GM19238 (cell line): ENCODE measurements around the gene TCF23.

Source experiments
- DNase-seq: peaks from one replicate; pipeline ENCODE4 v3.0.0; 2011; ENCODE audit warnings: low spot score; ENCODE audit not compliant: insufficient read length

TCF23 gene

DNA sequence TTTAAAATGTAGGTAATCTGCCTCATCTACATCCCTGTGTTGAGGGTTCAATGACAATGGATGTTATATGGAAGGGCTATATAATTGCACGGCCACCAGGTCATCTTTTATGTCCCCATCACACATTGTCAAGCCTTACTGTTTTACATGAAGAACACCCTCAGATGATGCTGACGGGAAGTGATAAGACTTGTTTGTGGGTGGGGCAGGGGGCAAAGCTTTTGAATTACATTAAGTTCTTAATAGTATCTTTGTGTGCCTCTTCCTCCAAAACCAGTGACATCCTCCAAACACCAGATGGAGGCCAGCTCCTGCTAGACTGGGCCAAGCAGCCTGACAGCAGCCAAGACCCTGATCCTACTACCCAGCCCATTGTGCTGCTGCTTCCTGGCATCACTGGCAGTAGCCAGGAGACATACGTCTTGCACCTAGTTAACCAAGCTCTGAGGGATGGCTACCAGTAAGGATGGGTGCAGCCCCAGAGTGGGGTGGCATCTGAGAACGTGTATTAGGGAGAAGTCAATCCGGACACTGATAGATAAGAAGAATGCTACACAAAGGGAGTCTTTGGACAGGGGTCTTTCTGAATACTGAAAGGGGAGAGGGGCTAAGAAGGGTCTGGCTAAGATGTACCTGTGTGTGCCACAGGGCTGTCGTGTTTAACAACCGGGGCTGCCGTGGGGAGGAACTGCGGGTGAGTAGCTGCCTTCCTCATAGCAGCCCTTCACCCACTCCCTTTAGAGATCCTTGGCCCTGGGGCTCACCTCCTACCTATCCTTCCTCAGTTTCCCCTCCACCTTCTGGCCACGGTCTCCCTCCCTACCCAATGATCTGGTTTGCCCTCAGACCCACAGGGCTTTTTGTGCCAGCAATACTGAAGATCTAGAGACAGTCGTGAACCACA is 19.9 kb upstream of the TCF23 start:
- DNase-seq: no peak

DNA sequence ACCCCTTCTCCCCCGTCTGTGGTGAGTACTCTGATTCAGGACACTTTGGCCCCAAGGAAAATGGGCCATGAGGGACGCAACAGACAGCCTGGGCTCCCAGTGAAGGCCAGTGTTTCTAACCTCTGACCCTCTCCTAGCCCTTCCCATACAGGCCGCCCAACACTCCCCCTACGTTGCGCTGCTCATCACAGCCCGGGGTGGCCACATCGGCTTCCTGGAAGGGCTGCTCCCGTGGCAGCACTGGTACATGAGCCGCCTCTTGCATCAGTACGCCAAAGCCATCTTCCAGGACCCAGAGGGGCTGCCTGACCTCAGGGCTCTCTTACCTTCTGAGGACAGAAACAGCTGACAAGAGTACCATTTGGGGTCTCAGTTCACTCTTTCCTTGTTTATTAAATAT is 18.4 kb upstream of the TCF23 start:
- no peak for DNase-seq

DNA sequence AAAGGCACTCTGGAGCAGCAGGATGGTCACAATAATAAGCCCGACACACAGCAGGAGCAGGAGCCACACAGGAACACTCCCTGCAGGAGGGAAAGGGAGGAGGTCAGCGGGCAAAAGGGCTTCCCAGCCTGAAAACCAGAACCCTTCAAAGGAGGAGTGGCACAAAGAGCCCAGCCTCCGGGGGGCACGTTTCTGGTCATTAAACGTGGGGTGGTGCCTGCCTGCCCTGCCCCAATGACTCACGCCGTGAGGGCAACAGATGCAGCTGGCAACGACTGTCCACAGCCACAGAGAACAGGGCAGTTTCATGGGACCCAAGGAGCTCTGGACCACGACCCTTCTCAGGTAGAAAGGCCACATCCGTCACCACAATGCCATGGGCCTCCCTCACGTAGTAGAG is 17.4 kb upstream of the TCF23 start:
- no peak for DNase-seq

DNA sequence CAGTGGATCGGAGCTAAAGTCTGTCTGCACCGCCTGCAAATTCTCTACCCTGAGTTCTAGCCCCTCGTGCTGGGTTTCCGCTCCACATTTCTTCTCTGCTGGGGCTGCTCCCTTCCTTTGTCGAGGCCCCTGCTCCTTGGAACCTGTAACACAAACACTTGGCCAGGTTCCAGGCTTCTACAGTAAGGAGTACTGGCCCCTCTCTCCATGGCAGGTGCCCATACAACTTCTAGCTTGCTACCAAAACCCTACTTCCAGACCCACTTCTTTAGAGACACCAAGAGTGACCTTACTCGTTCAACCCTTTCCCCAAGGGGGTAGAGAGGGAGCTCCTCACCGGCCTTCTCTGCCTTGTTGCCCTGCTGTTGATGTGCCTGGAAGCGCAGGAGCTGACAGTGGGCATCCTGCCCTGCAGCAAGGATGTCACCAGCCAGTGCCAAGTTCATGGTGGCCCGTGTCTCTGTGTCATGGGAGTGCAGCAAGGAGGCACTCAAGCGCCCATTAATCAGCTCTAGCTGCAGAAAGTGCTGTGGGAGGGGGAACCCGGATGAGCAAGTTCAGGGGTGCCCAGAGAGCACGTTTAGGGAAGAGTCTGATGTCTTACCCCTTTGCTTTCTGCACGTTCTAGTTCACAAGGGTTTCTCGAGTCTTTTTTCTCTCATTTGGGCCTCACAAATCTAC is 15.5 kb upstream of the TCF23 start:
- DNase-seq: no peak

DNA sequence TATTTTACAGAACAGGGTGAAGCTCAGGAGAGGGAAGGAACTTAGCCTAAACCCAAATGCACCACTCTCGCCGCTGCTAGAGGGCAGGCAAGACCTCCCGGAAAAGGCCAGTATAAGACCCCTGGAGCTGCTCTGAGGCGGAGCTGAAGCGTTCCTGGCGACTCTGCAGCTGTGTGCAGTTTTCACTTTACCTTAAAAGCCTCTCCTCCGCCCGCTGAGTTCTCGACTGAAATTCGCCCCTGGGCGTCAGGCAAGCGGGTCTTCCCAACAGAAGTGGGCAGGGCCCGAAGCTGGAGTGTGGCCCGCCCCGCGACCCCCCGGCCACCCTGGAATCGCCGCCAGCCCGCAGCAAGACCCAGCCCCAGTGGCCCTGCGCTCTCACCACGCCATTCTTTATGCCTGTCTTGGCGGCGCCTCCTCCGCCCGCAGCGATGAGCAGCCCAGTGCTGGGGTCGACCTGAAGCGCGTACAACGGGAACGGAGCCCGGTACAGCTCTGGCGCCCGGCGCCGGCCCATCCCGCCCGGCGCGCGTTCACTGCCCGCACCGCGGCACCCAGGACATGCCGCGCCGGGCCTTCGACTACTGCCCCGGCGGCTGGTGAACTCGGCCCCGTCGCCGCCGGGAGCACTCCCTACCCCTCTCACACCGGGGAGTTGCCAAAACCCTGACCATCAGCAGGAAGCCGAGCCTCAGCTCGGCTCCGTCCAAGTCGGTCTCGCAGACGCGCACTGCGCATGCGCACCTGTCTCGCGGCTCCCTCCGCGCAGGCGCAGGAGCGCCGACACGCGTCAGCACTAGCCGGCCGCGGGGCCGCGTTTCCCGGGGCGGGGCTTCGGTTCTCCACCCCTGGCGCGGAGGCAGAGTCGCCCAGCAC is 14.7 kb upstream of the TCF23 start, which contains the start of gene PREB:
Gene PREB (minus strand): TSS at position 732 of the 876 bp plus-strand sequence. CDS start 215 bp downstream, at position 517.
- peak; percentile 99 for DNase-seq

DNA sequence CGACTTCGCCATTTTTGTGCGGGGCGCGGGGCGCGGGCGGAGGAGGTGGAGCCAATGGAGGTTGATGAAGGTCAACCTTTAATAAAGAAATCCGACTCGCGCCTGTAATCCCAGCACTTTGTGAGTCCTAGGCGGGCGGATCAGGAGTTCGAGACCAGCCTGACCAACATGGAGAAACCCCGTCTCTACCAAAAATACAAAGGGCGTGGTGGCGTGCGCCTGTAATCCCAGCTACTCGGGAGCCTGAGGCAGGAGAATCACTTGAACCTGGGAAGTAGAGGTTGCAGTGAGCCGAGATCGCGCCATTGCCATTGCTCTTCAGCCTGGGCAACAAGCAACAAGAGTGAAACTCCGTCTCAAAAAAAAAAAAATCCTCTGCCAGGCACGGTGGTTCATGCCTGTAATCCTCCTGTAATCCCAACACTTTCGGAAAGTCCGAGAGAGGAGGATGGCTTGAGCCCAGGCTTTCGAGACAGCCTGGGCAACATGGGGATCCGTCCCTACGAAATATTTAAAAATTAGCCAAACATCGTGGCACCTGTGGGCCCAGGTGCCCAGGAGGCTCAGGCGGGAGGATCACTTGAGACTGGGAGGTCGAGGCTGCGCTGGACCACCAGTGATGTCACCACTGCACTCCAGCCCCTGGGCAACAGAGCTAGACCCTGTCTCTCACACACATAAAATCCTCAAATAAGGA is 13.9 kb upstream of the TCF23 start:
- DNase-seq: no peak

DNA sequence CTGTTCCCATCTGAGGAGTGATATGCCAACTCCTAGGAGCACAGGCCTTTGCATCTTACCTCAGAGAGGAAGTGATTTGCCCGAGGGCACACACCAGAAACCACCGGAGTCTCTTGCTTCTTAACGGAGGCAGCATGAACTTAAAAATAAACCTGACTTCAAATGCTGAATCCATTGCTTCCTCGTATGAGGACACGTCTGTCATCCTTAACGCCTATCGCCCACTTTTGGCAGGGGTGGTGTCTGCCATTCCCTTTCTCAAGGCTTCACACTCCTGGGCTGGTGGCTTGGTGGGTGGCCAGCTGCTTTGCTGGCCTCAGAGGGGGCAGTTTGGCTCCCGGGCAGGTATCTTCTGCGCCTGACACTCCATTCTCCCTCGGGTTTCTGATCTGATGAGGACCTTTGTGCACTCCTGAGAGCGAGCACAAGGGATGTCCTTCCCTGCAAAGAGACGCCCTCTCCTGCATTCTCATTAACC is 13.3 kb upstream of the TCF23 start:
- no peak for DNase-seq

DNA sequence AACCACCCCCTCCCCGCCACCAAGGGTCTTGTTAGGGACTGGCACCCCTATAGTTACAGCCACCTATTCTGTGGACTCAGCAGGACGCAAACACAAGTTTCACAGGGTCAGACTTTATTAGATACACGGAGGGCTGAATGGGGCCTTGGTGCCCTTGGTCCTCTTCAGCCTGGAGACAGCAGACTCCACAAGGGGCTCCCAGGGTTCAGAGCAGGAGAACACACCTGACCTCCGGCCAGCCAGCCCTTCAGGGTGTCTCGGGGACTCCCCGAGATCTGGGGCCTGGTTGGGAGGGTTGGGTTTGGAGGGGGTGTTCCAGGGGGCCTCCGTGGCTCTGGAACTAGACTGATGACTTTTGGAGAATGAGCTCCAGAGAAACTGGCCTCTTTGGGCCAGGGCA is 12.1 kb upstream of the TCF23 start:
- DNase-seq: no peak

DNA sequence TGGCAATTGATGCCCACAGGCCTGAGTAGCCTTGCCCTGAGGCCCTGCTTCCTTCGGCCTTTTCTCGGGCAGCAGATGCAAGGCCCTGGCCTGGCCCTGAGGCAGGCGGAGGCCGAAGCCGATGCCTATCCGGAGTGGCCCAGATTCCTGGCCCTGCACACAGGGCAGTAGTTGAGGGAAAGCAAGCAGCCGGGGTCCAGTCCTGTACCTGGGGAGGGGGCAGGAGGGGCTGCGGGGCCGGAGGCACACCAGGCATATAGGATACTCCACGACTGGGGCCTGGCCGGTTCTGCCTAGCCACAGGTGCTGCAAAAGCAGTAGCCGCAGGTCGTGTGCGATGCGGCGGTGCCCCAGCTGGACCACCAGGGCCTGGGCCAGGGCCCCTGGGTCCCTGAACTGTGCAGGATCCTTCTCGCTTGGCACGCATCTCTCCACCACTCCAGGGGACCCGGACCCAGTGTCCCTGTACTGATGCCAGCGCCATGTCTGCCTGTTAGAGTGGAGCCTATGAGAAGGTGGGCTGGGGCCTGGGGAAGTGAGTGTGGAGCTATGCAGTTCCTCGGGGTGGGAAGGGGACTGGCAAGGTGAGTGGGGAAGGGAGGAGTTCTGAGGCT is 11.4 kb upstream of the TCF23 start:
- DNase-seq: no peak

DNA sequence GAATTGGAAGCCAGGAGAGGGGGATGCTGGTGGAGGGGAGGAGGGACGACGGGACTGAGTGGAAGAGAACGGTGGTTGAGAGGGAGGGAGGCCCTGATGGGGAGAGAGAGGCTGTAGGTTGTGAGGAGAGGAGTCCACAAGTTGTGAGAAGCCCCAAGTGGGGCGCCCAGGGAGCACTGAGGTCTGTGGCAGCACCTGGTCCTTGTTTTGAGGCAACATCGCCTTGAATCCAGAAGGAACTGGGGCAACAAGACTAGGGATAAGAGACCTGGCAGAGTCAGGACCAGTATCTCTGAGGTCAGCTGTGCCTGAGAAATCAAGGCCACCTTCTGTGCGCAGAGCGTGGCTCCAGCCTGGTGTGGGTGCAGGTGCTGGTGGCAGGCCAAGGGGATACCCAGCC is 10.7 kb upstream of the TCF23 start:
- DNase-seq: no peak

DNA sequence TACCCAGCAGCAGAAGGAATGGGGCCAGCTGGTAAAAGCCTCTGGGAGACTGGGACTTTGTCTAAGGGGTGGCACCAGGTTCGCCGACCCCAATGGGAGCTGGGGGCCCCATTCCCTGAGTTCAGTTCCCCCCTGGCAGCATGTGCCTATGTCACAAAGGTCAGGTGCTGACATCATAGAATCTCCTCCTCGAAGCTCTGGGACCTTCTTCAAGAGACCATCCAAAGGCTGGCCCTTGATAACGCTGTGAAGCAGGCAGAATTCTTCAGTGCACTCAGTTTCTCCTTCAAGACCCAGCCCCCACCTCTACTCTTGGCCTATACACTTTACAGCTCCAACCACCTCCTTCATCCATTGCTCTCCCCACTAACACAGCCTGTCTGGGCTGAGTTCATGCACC is 9.5 kb upstream of the TCF23 start, which contains the start of gene PRR30:
Gene PRR30 (minus strand): TSS at position 101 of the 400 bp plus-strand sequence. CDS start 1,081 bp downstream, outside the sequence.
- DNase-seq: no peak

DNA sequence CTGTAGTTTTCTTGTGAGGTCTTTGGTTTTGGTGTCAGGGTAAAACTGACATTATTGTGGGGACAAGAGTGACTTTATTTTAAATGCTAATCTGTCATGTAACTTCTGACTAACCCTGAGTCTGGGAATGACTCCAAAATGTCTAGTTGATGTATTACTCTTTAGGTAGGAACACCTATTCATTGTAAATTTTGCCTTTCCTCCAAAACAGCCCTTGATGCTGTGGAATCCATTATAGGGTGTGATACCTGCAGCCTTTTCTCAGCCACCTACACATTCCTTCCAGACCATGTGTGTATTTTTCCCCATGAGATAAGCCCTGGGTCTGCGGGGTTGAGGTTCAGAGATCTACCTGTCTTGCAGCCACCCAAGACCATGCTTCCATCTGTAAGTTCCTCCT is 5.5 kb upstream of the TCF23 start:
- DNase-seq: no peak

DNA sequence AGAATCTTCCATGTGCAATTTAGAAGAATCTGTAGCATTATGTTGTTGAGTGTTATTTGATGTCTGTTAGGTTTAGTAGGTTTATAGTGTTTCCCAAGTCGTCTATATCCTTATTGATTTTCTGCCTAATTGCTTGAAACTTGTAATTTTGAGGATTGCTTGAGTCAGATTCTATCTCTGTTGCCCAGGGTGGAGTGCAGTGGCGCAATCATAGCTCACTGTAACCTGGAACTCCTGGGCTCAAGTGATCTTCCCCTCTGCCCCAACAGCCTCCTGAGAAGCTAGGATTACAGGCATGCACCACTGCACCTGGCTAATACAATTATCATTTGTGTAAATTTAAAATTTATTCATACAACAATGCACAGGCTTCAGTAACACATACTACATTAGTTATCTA is 3.1 kb upstream of the TCF23 start:
- DNase-seq: no peak

DNA sequence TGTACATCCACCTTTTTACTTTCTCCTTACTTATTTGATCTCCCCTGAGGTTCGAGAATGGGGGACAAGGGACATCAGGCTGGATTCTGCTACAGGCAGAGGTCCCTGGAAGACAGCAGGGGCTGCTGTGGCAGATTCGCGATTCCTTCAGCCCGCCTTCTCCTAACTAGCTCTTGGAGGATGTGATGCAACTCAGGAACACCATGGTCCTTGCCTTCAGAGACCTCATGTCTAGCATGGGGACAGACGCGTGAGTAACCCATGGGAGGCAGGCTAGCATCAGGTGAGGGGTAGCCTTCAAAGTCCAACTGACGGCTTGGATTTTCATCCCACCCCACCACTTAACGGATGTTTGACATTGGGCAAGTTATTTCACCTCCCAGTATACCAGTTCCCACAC is 869 bp upstream of the TCF23 start:
- no peak for DNase-seq

DNA sequence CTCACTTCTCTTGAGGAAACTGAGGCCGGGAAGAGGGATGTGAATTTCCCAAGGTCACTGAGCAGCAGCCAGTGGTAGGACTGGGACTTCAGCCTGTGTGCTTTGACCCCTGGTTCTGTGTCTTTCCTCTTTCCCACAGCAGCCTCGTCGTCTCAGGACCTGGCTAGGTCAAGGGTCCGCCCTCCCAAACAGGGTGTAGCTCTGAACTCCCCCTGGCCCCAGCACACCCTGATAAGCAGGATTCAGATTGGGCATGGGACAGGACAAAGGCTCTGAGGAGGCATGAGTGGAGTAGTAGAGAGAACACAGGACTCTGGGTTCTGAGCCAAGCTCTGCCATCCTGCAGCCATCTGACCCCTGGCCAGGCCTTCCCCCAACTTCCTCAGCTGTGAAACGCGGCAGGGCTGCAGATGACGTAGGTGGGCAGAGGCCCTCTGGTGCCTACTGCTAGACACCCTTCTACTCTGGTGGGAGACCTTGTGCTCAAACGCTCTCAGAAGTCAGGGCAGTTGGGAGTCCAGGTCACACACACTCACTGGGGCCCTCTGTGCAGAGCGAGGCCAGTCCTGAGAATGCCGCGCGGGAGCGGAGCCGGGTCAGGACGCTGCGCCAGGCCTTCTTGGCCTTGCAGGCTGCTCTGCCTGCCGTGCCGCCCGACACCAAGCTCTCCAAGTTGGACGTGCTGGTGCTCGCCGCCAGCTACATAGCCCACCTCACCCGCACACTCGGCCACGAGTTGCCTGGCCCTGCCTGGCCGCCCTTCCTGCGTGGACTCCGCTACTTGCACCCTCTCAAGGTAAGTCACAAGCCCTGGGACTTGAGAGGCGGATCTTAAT is 984 bp downstream of the TCF23 start:
- no peak for DNase-seq

DNA sequence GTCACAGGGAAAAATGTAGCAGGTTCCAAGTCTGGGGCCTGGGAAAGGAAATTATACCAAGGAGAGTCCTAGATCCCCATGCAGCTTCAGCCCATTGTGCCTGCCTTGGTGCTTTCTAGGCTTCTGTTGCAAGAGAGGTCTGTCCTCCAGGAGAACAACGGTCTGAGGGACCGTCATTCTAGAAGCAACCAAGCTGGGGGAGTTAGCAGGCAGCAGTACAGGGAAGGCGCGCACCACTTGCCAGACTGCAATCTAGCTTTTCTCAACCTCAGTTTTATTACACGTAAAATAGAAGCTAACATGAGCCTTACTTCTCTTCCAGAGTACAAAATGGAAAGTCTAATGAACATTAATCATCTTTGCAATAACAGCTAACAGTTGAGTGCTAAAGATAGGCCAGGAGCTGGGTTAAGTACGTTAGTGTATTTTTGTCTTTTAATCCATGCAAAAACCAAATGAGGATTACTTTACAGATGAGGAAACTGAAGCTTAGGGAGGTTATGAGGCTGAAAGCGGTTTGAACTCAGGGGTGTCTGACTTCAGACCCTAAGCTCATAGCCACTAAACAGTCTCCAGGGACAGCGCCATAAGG is 1.9 kb downstream of the TCF23 start:
- no peak for DNase-seq

DNA sequence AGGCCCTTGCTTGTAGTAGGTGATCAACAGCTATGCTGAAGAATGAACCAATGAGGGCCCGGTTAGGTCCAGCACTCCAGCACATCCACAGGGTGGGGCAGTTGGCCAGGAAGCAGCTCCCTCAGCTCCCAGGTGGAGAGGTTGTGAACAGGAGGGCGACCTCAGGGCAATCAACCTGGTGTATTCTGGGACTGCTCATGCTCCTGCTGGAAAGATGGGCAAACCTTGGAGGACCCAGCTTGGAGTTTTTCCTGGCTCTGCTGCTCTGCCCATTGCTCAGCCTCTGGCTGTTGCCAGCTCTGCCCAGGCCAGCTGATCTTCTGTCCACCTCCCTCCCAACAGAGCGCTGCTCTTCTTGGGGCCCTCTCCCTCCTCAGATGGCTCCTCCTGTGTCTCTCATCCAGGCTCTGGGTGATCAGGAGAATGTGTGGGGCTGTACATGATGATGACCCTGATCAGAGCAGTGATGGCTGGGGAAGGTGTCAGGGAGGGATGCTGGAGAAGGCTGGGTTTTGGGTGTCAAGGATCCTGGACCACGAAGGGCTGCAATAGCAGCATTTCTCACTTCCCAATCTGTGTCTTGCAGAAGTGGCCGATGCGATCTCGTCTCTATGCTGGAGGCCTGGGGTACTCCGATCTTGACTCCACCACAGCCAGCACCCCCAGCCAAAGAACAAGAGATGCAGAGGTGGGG is 3.4 kb downstream of the TCF23 start:
- DNase-seq: no peak

DNA sequence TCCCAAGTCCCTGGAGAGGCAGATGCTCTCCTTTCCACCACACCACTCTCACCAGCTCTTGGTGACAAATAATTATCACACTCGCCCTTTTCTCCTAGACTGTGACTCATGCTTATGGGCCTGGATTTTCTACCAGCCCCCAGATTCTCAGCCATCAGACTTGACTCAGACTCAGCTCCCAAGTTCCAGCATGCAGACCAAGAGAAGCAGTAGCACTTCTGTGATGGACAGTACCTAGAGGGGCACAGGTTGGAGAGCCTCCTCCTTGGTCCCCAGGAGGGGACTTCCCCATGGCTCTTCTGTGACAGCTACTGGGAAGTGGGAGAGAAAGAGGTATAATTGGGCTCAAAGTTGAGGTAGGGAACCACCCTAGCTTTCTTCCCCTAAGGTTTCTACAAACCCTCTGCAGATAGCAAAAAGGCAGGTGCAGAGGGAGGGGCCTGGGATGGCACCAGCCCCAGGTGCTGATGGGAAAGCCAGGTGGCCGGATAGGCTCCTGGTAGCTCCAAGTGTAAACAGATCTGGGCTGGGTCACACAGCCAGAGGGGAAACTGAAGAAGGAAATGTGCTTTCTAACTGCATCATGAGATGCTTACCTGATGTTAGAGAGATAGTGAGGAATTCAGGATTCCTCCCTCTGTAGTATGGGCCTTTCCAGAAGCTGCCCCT is 4.1 kb downstream of the TCF23 start:
- no peak for DNase-seq
